IMR-90 (cell line): ENCODE measurements around the gene CREB1. TPM values are rescaled to one million over a fixed set of nuclear protein-coding genes. Genes with fewer than 3 reads are reported as not detected.

ENCODE experiments used
- ATAC-seq: fragments of 200-7000 bp; cut with Tn5 transposase; 2 replicates; pipeline ENCODE4 v1.9.1; 2020; ENCODE audit warnings: low read depth, mild to moderate bottlenecking, moderate library complexity
- BruUV-seq: library from RNA; stranded (reverse); fragments of 400-500 nt; replicated peaks from 2 replicates; lab custom pipeline; 2021; lab: Mats Ljungman, UMichigan
- CTCF ChIA-PET: fragments of 300-600 bp; formaldehyde crosslinking; extraction: SDS; loops from one replicate; lab custom pipeline; 2021; ENCODE audit warnings: antibody characterized with exemption; lab: Yijun Ruan, JAX
- POLR2A ChIA-PET: fragments of 300-600 bp; sonication (Branson Sonifier 250); formaldehyde crosslinking; loops from one replicate; lab custom pipeline; 2022; ENCODE audit warnings: antibody characterized with exemption; ENCODE audit not compliant: unreplicated experiment; lab: Charles Lee
- DNase-seq: peaks from one replicate; pipeline ENCODE4 v3.0.0; 2013
- H2AFZ ChIP-seq: replicated peaks from 2 replicates; pipeline ENCODE3; 2013; ENCODE audit warnings: low read length, mild to moderate bottlenecking; ENCODE audit not compliant: poor library complexity
- H2AK5ac ChIP-seq: 2 replicates; pipeline ENCODE4 v1.6.1; 2013; ENCODE audit warnings: low read depth, low read length, inconsistent platforms
- H2AK9ac ChIP-seq: replicated peaks from 2 replicates; pipeline ENCODE3; 2013; ENCODE audit warnings: mild to moderate bottlenecking, low read depth, low read length, moderate library complexity; ENCODE audit not compliant: poor library complexity
- H2BK120ac ChIP-seq: 2 replicates; pipeline ENCODE4 v1.6.1; 2013; ENCODE audit warnings: low read depth, low read length, inconsistent platforms
- H2BK15ac ChIP-seq: 3 replicates; pipeline ENCODE4 v1.6.1; 2013; ENCODE audit warnings: low read depth, low read length, inconsistent platforms
- H2BK20ac ChIP-seq: 2 replicates; pipeline ENCODE4 v1.6.1; 2013; ENCODE audit warnings: low read depth, mild to moderate bottlenecking, inconsistent platforms, low read length, moderate library complexity
- H2BK5ac ChIP-seq: 2 replicates; pipeline ENCODE4 v1.6.1; 2013; ENCODE audit warnings: mild to moderate bottlenecking, low read depth, low read length, inconsistent platforms; ENCODE audit not compliant: poor library complexity, severe bottlenecking
- H3K14ac ChIP-seq: replicated peaks from 2 replicates; pipeline ENCODE4 v1.6.1; 2013; ENCODE audit warnings: low read depth, low read length, inconsistent platforms
- H3K18ac ChIP-seq: 2 replicates; pipeline ENCODE4 v1.6.1; 2013; ENCODE audit warnings: low read depth, low read length, control low read depth
- H3K23ac ChIP-seq: 2 replicates; pipeline ENCODE4 v1.6.1; 2013; ENCODE audit warnings: low read depth, low read length, inconsistent platforms
- H3K27ac ChIP-seq: 2 replicates; pipeline ENCODE4 v1.5.1; 2013; ENCODE audit warnings: mild to moderate bottlenecking, control low read depth, low read length; ENCODE audit not compliant: insufficient read depth
- H3K27me3 ChIP-seq: 2 replicates; pipeline ENCODE4 v1.6.1; 2013; ENCODE audit warnings: low read length; ENCODE audit not compliant: control insufficient read depth, insufficient read depth
- H3K36me3 ChIP-seq: 2 replicates; pipeline ENCODE4 v1.6.1; 2013; ENCODE audit warnings: low read length, mixed read lengths; ENCODE audit not compliant: control insufficient read depth, insufficient read depth
- H3K4ac ChIP-seq: 2 replicates; pipeline ENCODE4 v1.6.1; 2013; ENCODE audit warnings: low read depth, low read length, inconsistent platforms
- H3K4me1 ChIP-seq: 2 replicates; pipeline ENCODE4 v1.6.1; 2013; ENCODE audit warnings: low read length, mixed read lengths; ENCODE audit not compliant: control insufficient read depth, insufficient read depth
- H3K4me2 ChIP-seq: 2 replicates; pipeline ENCODE4 v1.6.1; 2013; ENCODE audit warnings: low read depth, mild to moderate bottlenecking, control low read depth, low read length, moderate library complexity
- H3K4me3 ChIP-seq: 2 replicates; pipeline ENCODE4 v1.5.1; 2013; ENCODE audit warnings: low read depth, mild to moderate bottlenecking, control low read depth, low read length, moderate library complexity; ENCODE audit not compliant: insufficient read depth
- H3K56ac ChIP-seq: 2 replicates; pipeline ENCODE4 v1.6.1; 2013; ENCODE audit warnings: low read length, inconsistent platforms; ENCODE audit not compliant: insufficient read depth; ENCODE audit errors: extremely low read depth
- H3K79me1 ChIP-seq, 2 experiments: 2 replicates each; pipeline ENCODE4 v1.6.1; 2013; ENCODE audit warnings: low read length in 2 of 2, inconsistent platforms in 1 of 2, low read depth in 1 of 2
- H3K9ac ChIP-seq: 2 replicates; pipeline ENCODE4 v1.6.1; 2013; ENCODE audit warnings: low read depth, low read length, control low read depth
- H3K9me1 ChIP-seq: 2 replicates; pipeline ENCODE4 v1.6.1; 2013; ENCODE audit warnings: low read length, inconsistent platforms; ENCODE audit not compliant: insufficient read depth
- H3K9me3 ChIP-seq: 2 replicates; pipeline ENCODE4 v1.6.1; 2013; ENCODE audit warnings: low read length; ENCODE audit not compliant: control insufficient read depth, insufficient read depth
- H4K20me1 ChIP-seq: 2 replicates; pipeline ENCODE4 v1.6.1; 2013; ENCODE audit warnings: low read length, inconsistent platforms; ENCODE audit not compliant: insufficient read depth
- H4K5ac ChIP-seq: 2 replicates; pipeline ENCODE4 v1.6.1; 2013; ENCODE audit warnings: mild to moderate bottlenecking, low read depth, low read length, control low read depth
- H4K8ac ChIP-seq, 2 experiments: 2 replicates each; pipeline ENCODE4 v1.6.1; 2013; ENCODE audit warnings: low read depth in 2 of 2, low read length in 2 of 2, control low read depth in 1 of 2, inconsistent platforms in 1 of 2
- H4K91ac ChIP-seq: 2 replicates; pipeline ENCODE4 v1.6.1; 2013; ENCODE audit warnings: low read depth, low read length, inconsistent platforms; ENCODE audit not compliant: insufficient read depth
- CHD1 ChIP-seq: IDR thresholded peaks from 2 replicates; pipeline ENCODE4 v1.6.1; 2012; ENCODE audit warnings: low read depth, low read length, improper control_type of control experiment
- FOS ChIP-seq: fragments of 150-350 bp; IDR thresholded peaks from 2 replicates; pipeline ENCODE4 v1.6.1; 2016; ENCODE audit warnings: low read depth, low read length
- MAZ ChIP-seq: IDR thresholded peaks from 2 replicates; pipeline ENCODE4 v1.6.1; 2012; ENCODE audit warnings: low read depth, mild to moderate bottlenecking, low read length, improper control_type of control experiment, moderate library complexity, borderline replicate concordance
- WGBS, 2 experiments: methylation state at CpG; one replicate each; pipeline versions ENCODE4 v1.1.5 to v1.1.7; 2013; ENCODE audit warnings: missing lambda C conversion rate in 2 of 2; ENCODE audit not compliant: insufficient read length in 1 of 2; ENCODE audit errors: extremely low coverage in 2 of 2; 5-methylcytosine and 5-hydroxymethylcytosine counted together
- dilution Hi-C: fragments of 300-500 bp; cut with HindIII; formaldehyde crosslinking; loops from one replicate; pipeline ENCODE4 v1.14.3; 2018; ENCODE audit warnings: low sequenced_read_pairs; ENCODE audit not compliant: unreplicated experiment
- in situ Hi-C: fragments of 300-500 bp; cut with MboI; formaldehyde crosslinking; loops from 3 replicates; pipeline ENCODE4 v1.14.3; 2019; ENCODE audit warnings: low sequenced_read_pairs, inconsistent platforms, mixed read lengths
- intact Hi-C: fragments of 100-400 bp; cut with micrococcal nuclease; formaldehyde crosslinking; loops from 2 replicates; pipeline ENCODE4 v1.10.0; 2022
- polyA plus RNA-seq, 3 experiments: library from polyadenylated mRNA; depleted of rRNA; stranded (reverse); fragments of >200 nt; gene quantifications; 2 replicates each; pipeline ENCODE4 v1.2.3, GENCODE V29; 2012; ENCODE audit warnings: low replicate concordance in 1 of 3
- total RNA-seq: library from RNA; depleted of rRNA; stranded (reverse); fragments of >200 nt; gene quantifications from 2 replicates; pipeline ENCODE4 v1.2.3, GENCODE V29; 2012
- TF ChIP-seq, protein P1 (sequence below): fragments of 150-350 bp; IDR thresholded peaks from 2 replicates; pipeline ENCODE4 v1.6.1; 2016; ENCODE audit warnings: low read depth, mild to moderate bottlenecking, low read length, moderate library complexity, borderline replicate concordance

The CREB1 gene
- total and polyA plus RNA-seq, 2 of the 4 experiments (the other 2 are of a cell fraction) = 22.4 to 94.5 TPM

DNA sequence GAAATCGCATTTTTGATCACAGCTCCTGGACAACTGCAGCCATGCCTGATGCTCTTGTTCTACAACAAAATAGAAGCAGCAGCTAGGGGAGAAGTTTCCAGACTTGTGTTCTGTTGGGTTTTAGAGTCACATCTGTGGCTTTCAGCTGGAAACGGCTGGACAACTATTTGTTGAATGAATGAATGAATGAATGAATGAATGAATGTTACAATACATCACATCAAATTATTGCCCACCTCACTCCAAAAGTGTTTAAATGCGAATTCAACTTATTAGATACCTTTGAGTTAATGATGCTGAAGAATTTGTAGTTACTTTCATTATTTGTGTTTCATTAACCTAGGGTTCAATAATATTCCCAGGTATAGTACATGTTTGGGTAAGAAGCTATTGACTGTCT lies 103.9 kb downstream of the CREB1 start:
- DNase-seq (no peak), ATAC-seq (no peak)
- whole genome bisulfite sequencing, 2 experiments = no CpG with 5 or more reads among the region's 3 CpGs
- Histone ChIP-seq H3K18ac (0 out of 2 replicates have a peak overlapping the region, but pooled peaks have one; percentile 52), H3K4me2 (no peak overlapping the region), H3K79me1 (no peaks in the 10 kb centered on the region), H2BK120ac (no peak overlapping the region), H3K9me1 (0 out of 2 replicates have a peak, but pooled peaks cover 7% of the 10 kb centered on the region), H3K4me1 (peaks cover 7% of the 10 kb centered on the region; the same call in 1 of the 2 replicates), H3K36me3 (no peaks in the 10 kb centered on the region), H3K27me3 (peaks cover 2% of the 10 kb centered on the region; the same call in 1 of the 2 replicates), H2BK15ac (no peak overlapping the region), H3K56ac (no peak overlapping the region), H4K20me1 (no peaks in the 10 kb centered on the region), H3K27ac (no peak overlapping the region), H2AK5ac (no peak overlapping the region), H4K5ac (no peak overlapping the region), H3K4ac (no peak overlapping the region), H4K91ac (no peak overlapping the region), H4K8ac (no peak overlapping the region; a peak in 1 of 4 replicates), H2AK9ac (no peak overlapping the region), H3K9ac (no peak overlapping the region), H2BK5ac (no peak overlapping the region), H2BK20ac (peak overlapping the region; percentile 25; the same call in 1 of the 2 replicates), H2AFZ (no peak overlapping the region), H3K9me3 (no peaks in the 10 kb centered on the region), H3K14ac (no peak overlapping the region), H3K23ac (no peak overlapping the region), H3K4me3 (no peak overlapping the region)
- in situ Hi-C loops = loop anchor here (25.0 kb wide), 1 partner anchor 429 kb away; no protein-coding TSS in a partner anchor
- POLR2A ChIA-PET = interaction anchor here (0.6 kb wide), 1 partner anchor 36 kb away, joined by 3 read pairs; no protein-coding TSS in a partner anchor
- dilution Hi-C loops = no loop called here
- intact Hi-C loops = loop anchor here (5.0 kb wide), 1 partner anchor 34 kb away; no protein-coding TSS in a partner anchor
- no TSS peak for BruUV-seq
- CTCF ChIA-PET = interaction anchor here (0.6 to 1.0 kb wide), 3 partner anchors 15 to 104 kb away, joined by 3 to 4 read pairs (median 3); partner anchors contain the start of gene CREB1
- TF ChIP-seq MAZ (no peak), CHD1 (no peak), FOS (no peak)
- TF ChIP-seq, protein P1, sequence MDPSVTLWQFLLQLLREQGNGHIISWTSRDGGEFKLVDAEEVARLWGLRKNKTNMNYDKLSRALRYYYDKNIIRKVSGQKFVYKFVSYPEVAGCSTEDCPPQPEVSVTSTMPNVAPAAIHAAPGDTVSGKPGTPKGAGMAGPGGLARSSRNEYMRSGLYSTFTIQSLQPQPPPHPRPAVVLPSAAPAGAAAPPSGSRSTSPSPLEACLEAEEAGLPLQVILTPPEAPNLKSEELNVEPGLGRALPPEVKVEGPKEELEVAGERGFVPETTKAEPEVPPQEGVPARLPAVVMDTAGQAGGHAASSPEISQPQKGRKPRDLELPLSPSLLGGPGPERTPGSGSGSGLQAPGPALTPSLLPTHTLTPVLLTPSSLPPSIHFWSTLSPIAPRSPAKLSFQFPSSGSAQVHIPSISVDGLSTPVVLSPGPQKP = no peak
